Measurements from ENCODE around the gene UCP2. TPM values are rescaled to one million over a fixed set of nuclear protein-coding genes. Genes with fewer than 3 reads are reported as not detected.

Gene UCP2
- total and polyA plus RNA-seq, 5 donors from 2014 or later = 850 to 2,276 (median 1,526) TPM

- Histone ChIP-seq H3K4me3 (ENCODE audit: low read depth, low read length) (peak overlapping the region; percentile 20), H3K27me3 (ENCODE audit: control insufficient read depth, insufficient read depth, low read length) (no peaks in the 10 kb centered on the region), H3K9me3 (ENCODE audit: control insufficient read depth in 2 of 2, low read length in 2 of 2) (no peaks in the 10 kb centered on the region), H3K4me1 (ENCODE audit: control insufficient read depth, insufficient read depth, low read length, poor library complexity, severe bottlenecking) (peaks cover 42% of the 10 kb centered on the region), H3K27ac (ENCODE audit: insufficient read depth, low read length, poor library complexity, severe bottlenecking) (no peak overlapping the region), H3K36me3 (ENCODE audit: control insufficient read depth, insufficient read depth, low read length) (no peaks in the 10 kb centered on the region)
- no peak for DNase-seq
- peaks cover 0 to 1% (median 0%) of the 10 kb centered on the region in 7 donors for H3K9me3 Mint-ChIP-seq
- peaks cover 5 to 34% (median 24%) of the 10 kb centered on the region in 4 donors for H3K4me1 Mint-ChIP-seq
- H3K4me3 Mint-ChIP-seq = no peak overlapping the region
- peaks cover 21% of the 10 kb centered on the region for H3K36me3 Mint-ChIP-seq
- ATAC-seq (ENCODE audit: low read depth in 2 of 2) = peak in 1 of 2 donors; percentile 24
- H3K27ac Mint-ChIP-seq = no peak overlapping the region
- H3K27me3 Mint-ChIP-seq = no peaks in the 10 kb centered on the region
Observed at GRCh38 chr11:74020539-74020938, 37.9 kb upstream of the UCP2 start.

- Mint-ChIP-seq H3K27ac (peak overlapping the region in 1 of 3 donors; percentile 76), H3K36me3 (peaks cover 18% of the 10 kb centered on the region), H3K4me1 (peaks cover 5 to 40% (median 29%) of the 10 kb centered on the region in 4 donors), H3K27me3 (no peaks in the 10 kb centered on the region), H3K4me3 (peak overlapping the region in 2 of 4 donors; percentile 24 to 59), H3K9me3 (peaks cover 0 to 1% (median 0%) of the 10 kb centered on the region in 7 donors)
- Histone ChIP-seq H3K9me3 (ENCODE audit: control insufficient read depth in 2 of 2, low read length in 2 of 2) (no peaks in the 10 kb centered on the region), H3K27ac (ENCODE audit: insufficient read depth, low read length, poor library complexity, severe bottlenecking) (peak overlapping the region; percentile 28), H3K36me3 (ENCODE audit: control insufficient read depth, insufficient read depth, low read length) (no peaks in the 10 kb centered on the region), H3K4me3 (ENCODE audit: low read depth, low read length) (peak overlapping the region; percentile 22), H3K4me1 (ENCODE audit: control insufficient read depth, insufficient read depth, low read length, poor library complexity, severe bottlenecking) (peaks cover 49% of the 10 kb centered on the region), H3K27me3 (ENCODE audit: control insufficient read depth, insufficient read depth, low read length) (no peaks in the 10 kb centered on the region)
- ATAC-seq (ENCODE audit: low read depth in 2 of 2) (peak; percentile 24 to 29), DNase-seq (peak in 1 of 3 donors; percentile 38)
Observed at GRCh38 chr11:74019860-74020259, 37.2 kb upstream of the UCP2 start.

- H3K4me1 ChIP-seq (ENCODE audit: control insufficient read depth, insufficient read depth, low read length, poor library complexity, severe bottlenecking) = peaks cover 55% of the 10 kb centered on the region
- ATAC-seq (ENCODE audit: low read depth in 2 of 2) = no peak
- Mint-ChIP-seq H3K9me3 (peaks cover 0 to 1% (median 0%) of the 10 kb centered on the region in 7 donors), H3K36me3 (peaks cover 17% of the 10 kb centered on the region), H3K4me3 (peak overlapping the region in 1 of 4 donors; percentile 30), H3K4me1 (peaks cover 9 to 47% (median 35%) of the 10 kb centered on the region in 4 donors), H3K27ac (peak overlapping the region in 1 of 3 donors; percentile 76), H3K27me3 (no peaks in the 10 kb centered on the region)
- H3K4me3 ChIP-seq (ENCODE audit: low read depth, low read length) = no peak overlapping the region
- no peaks in the 10 kb centered on the region for H3K9me3 ChIP-seq (ENCODE audit: control insufficient read depth in 2 of 2, low read length in 2 of 2)
- H3K27me3 ChIP-seq (ENCODE audit: control insufficient read depth, insufficient read depth, low read length) = no peaks in the 10 kb centered on the region
- DNase-seq = no peak
- no peaks in the 10 kb centered on the region for H3K36me3 ChIP-seq (ENCODE audit: control insufficient read depth, insufficient read depth, low read length)
- H3K27ac ChIP-seq (ENCODE audit: insufficient read depth, low read length, poor library complexity, severe bottlenecking) = peak overlapping the region; percentile 28
Observed at GRCh38 chr11:74019104-74019738, 36.6 kb upstream of the UCP2 start.

DNA sequence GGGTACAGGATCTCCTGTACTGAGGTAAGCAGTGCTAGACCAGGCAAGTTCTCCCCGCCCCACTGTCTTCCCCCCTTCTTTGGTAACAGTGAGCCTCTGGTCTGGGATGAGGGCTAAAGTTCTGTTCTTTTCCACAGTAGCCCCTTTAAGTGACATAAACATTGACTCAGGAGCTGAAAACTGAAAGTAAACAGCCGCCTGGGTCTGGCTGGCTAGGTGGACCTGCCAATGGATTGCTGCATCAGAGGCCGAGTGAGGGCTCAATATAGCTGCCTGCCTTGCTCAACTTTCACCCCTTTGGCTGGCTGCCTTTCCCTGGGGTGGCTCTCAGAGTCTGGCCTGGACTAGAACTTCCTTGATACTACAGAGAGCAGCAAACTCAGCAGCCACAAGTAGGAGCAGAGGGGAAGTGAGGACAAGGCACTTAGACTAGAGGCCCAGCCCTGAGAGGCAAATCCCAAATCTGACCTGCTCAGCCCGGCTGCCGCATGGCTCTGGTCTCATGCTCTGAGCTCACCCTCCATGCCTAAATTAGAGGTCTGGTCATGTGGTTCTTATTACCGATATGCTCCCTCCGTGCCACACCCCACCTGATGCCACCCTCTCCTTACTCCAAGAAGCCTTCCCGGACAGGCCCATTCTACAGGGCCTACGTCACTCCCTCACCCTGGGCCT lies 35.8 kb upstream of the UCP2 start:
- Histone ChIP-seq H3K4me1 (ENCODE audit: control insufficient read depth, insufficient read depth, low read length, poor library complexity, severe bottlenecking) (peaks cover 62% of the 10 kb centered on the region), H3K4me3 (ENCODE audit: low read depth, low read length) (no peak overlapping the region), H3K27me3 (ENCODE audit: control insufficient read depth, insufficient read depth, low read length) (no peaks in the 10 kb centered on the region), H3K27ac (ENCODE audit: insufficient read depth, low read length, poor library complexity, severe bottlenecking) (no peak overlapping the region), H3K36me3 (ENCODE audit: control insufficient read depth, insufficient read depth, low read length) (no peaks in the 10 kb centered on the region), H3K9me3 (ENCODE audit: control insufficient read depth in 2 of 2, low read length in 2 of 2) (no peaks in the 10 kb centered on the region)
- Mint-ChIP-seq H3K27ac (no peak overlapping the region), H3K36me3 (peaks cover 17% of the 10 kb centered on the region), H3K27me3 (no peaks in the 10 kb centered on the region), H3K4me3 (no peak overlapping the region), H3K4me1 (peaks cover 9 to 49% (median 33%) of the 10 kb centered on the region in 4 donors), H3K9me3 (peaks cover 0 to 1% (median 0%) of the 10 kb centered on the region in 7 donors)
- ATAC-seq (ENCODE audit: low read depth in 2 of 2) (no peak), DNase-seq (no peak)

DNA sequence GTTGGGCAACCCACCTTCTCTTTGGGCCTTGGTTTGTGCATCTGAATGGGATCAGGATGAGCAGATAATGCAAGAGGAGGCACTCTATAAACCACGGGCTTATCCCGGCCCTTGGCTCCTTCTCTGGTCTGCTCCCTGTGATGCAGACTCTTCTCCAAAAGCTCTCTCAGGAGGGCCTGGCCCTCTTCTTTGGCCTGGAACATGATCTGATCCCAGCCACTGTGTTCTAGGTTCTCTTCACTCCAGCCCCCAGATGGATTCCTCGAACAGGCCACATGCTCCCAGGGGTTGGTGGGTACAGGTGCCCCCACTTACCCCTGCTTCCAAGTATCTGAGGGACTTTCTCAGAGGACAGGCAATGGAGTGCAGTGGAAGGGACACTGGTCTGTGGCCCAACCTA lies 35.0 kb upstream of the UCP2 start:
- H3K4me1 Mint-ChIP-seq = peaks cover 9 to 49% (median 36%) of the 10 kb centered on the region in 4 donors
- peaks cover 0 to 1% (median 0%) of the 10 kb centered on the region in 7 donors for H3K9me3 Mint-ChIP-seq
- Histone ChIP-seq H3K27me3 (ENCODE audit: control insufficient read depth, insufficient read depth, low read length) (no peaks in the 10 kb centered on the region), H3K4me3 (ENCODE audit: low read depth, low read length) (no peak overlapping the region), H3K36me3 (ENCODE audit: control insufficient read depth, insufficient read depth, low read length) (no peaks in the 10 kb centered on the region), H3K27ac (ENCODE audit: insufficient read depth, low read length, poor library complexity, severe bottlenecking) (no peak overlapping the region), H3K9me3 (ENCODE audit: control insufficient read depth in 2 of 2, low read length in 2 of 2) (no peaks in the 10 kb centered on the region), H3K4me1 (ENCODE audit: control insufficient read depth, insufficient read depth, low read length, poor library complexity, severe bottlenecking) (peaks cover 71% of the 10 kb centered on the region)
- no peaks in the 10 kb centered on the region for H3K27me3 Mint-ChIP-seq
- peaks cover 17% of the 10 kb centered on the region for H3K36me3 Mint-ChIP-seq
- DNase-seq (no peak), ATAC-seq (ENCODE audit: low read depth in 2 of 2) (no peak)
- no peak overlapping the region for H3K27ac Mint-ChIP-seq
- H3K4me3 Mint-ChIP-seq = peak overlapping the region in 1 of 4 donors; percentile 38

DNA sequence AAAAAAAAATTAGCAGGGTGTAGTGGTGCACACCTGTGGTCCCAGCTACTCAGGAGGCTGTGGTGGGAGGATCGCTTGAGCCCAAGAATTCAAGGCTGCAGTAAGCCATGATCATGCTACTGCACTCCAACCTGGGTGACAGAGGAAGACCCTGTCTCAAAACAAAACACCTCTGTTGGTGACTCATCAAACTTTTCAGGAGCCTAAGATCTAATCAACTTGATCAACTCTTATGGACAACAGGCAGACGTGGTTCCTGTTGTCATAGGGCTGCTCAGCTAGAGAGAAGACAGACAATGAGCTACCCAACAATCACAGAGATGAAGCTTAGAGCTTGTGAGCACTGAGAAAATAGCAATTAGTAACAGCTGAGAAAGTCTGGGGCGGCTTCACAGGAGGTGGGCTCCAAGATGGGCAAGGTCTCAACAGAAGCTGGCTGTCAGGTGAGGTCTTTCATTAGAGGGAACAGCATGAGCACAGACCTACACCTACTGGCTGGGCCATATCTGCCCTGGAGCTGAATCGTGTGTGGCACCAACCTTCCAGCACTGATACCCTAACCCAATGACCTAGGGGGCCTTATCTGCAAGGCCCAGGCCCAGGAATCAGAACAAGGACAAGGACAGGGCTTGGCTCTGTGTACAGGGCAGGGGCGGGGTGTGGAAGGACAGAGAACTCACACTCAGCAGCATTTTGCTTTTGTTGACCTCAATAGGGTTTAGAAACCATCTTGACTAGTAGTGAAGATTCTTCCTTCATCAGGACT lies 33.5 kb upstream of the UCP2 start:
- no peak overlapping the region for H3K27ac ChIP-seq (ENCODE audit: insufficient read depth, low read length, poor library complexity, severe bottlenecking)
- H3K27ac Mint-ChIP-seq = peak overlapping the region; percentile 52 to 88 (median 81)
- peaks cover 20% of the 10 kb centered on the region for H3K36me3 Mint-ChIP-seq
- H3K27me3 Mint-ChIP-seq = no peaks in the 10 kb centered on the region
- no peak for ATAC-seq (ENCODE audit: low read depth in 2 of 2)
- H3K4me3 ChIP-seq (ENCODE audit: low read depth, low read length) = no peak overlapping the region
- no peaks in the 10 kb centered on the region for H3K9me3 ChIP-seq (ENCODE audit: control insufficient read depth in 2 of 2, low read length in 2 of 2)
- no peaks in the 10 kb centered on the region for H3K36me3 ChIP-seq (ENCODE audit: control insufficient read depth, insufficient read depth, low read length)
- H3K9me3 Mint-ChIP-seq = peaks cover 0 to 1% (median 0%) of the 10 kb centered on the region in 7 donors
- DNase-seq = peak in 1 of 3 donors; percentile 44
- peaks cover 86% of the 10 kb centered on the region for H3K4me1 ChIP-seq (ENCODE audit: control insufficient read depth, insufficient read depth, low read length, poor library complexity, severe bottlenecking)
- H3K27me3 ChIP-seq (ENCODE audit: control insufficient read depth, insufficient read depth, low read length) = no peaks in the 10 kb centered on the region
- peaks cover 21 to 65% (median 50%) of the 10 kb centered on the region in 4 donors for H3K4me1 Mint-ChIP-seq
- peak overlapping the region in 2 of 4 donors; percentile 15 to 58 for H3K4me3 Mint-ChIP-seq

DNA sequence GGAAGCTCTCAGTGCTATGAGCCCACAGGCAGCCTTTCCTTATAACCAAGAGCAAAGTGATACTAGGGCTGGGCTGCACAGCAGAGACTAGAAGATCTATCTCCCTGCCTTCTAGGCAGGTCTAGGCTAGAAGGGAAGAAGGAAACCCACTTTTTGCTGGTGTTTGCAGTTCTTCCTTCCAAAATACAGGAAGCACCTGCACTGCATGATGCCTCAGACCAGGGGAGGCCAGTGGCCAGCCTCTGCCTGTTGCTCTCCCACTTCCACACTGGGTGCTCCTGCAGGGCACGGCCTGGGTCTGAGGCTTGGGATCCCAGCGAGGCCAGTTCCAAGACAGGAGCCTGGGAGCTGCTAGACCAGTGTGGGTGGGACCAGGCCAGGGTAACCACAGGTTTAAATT lies 32.2 kb upstream of the UCP2 start:
- peak overlapping the region in 2 of 4 donors; percentile 46 to 58 for H3K4me3 Mint-ChIP-seq
- Histone ChIP-seq H3K4me3 (ENCODE audit: low read depth, low read length) (peak overlapping the region; percentile 1), H3K27ac (ENCODE audit: insufficient read depth, low read length, poor library complexity, severe bottlenecking) (no peak overlapping the region), H3K27me3 (ENCODE audit: control insufficient read depth, insufficient read depth, low read length) (no peaks in the 10 kb centered on the region), H3K9me3 (ENCODE audit: control insufficient read depth in 2 of 2, low read length in 2 of 2) (no peaks in the 10 kb centered on the region), H3K4me1 (ENCODE audit: control insufficient read depth, insufficient read depth, low read length, poor library complexity, severe bottlenecking) (peaks cover 86% of the 10 kb centered on the region), H3K36me3 (ENCODE audit: control insufficient read depth, insufficient read depth, low read length) (no peaks in the 10 kb centered on the region)
- ATAC-seq (ENCODE audit: low read depth in 2 of 2) (no peak), DNase-seq (no peak)
- H3K36me3 Mint-ChIP-seq = peaks cover 20% of the 10 kb centered on the region
- H3K4me1 Mint-ChIP-seq = peaks cover 29 to 77% (median 61%) of the 10 kb centered on the region in 4 donors
- peak overlapping the region; percentile 76 to 83 (median 81) for H3K27ac Mint-ChIP-seq
- no peaks in the 10 kb centered on the region for H3K27me3 Mint-ChIP-seq
- H3K9me3 Mint-ChIP-seq = peaks cover 0 to 1% (median 0%) of the 10 kb centered on the region in 7 donors
